Tibial nerve (tissue), 4 donors: ENCODE results near the gene SDC1.

Experiments
- CTCF ChIP-seq, 5 experiments: fragments of 200-600 bp in 3 of 5; fragments of 450-650 bp in 2 of 5; sonication (generic) in 3 of 5; IDR thresholded peaks; one replicate each; pipeline ENCODE4 v1.5.1; 2016 to 2019; ENCODE audit warnings: antibody characterized with exemption in 5 of 5, mild to moderate bottlenecking in 3 of 5, moderate library complexity in 2 of 5
- EP300 ChIP-seq, 2 donors: sonication (generic); formaldehyde crosslinking; IDR thresholded peaks; one replicate each; pipeline ENCODE4 v1.6.1; 2017; ENCODE audit warnings: antibody characterized with exemption in 2 of 2, mild to moderate bottlenecking in 1 of 2
- POLR2A ChIP-seq, 2 donors: fragments of 450-650 bp; IDR thresholded peaks; one replicate each; pipeline ENCODE4 v1.6.1; 2017; ENCODE audit warnings: antibody characterized with exemption in 2 of 2, mild to moderate bottlenecking in 2 of 2, moderate library complexity in 2 of 2

- TF ChIP-seq CTCF (IDR thresholded peaks at IDR 0.05) (no peak), POLR2A (IDR thresholded peaks at IDR 0.05) (no peak), EP300 (IDR thresholded peaks at IDR 0.05) (no peak)
Measured at GRCh38 chr2:20200697-20201555, 24.0 kb downstream of the SDC1 start.
